Measurements from ENCODE around the gene PAPPA.
A peak's percentile ranks its signal among the peaks of the same experiment; 100 is the strongest.

Gene PAPPA

GRCh38 chr9:116286297-116286696, 132.7 kb downstream of the PAPPA start:
- H3K27me3 ChIP-seq (ENCODE audit: insufficient read depth, low read length), result peaks cover 81% of the 10 kb centered on the region
- no peak overlapping the region for H3K27ac ChIP-seq (ENCODE audit: low read length)
- no peaks in the 10 kb centered on the region for H3K36me3 ChIP-seq (ENCODE audit: insufficient read depth, low read depth, low read length)
- H3K4me3 ChIP-seq (ENCODE audit: low read length), result peak overlapping the region; percentile 55
- no peaks in the 10 kb centered on the region for H3K9me3 ChIP-seq (ENCODE audit: insufficient read depth, low read depth, low read length)
- H3K9ac ChIP-seq (ENCODE audit: low read depth, low read length), result no peak overlapping the region; the same call in 1 of the 2 replicates
- peaks cover 39% of the 10 kb centered on the region for H3K4me1 ChIP-seq (ENCODE audit: insufficient read depth, low read length)

GRCh38 chr9:116287721-116288120, 134.1 kb downstream of the PAPPA start:
- Histone ChIP-seq H3K4me1 (ENCODE audit: insufficient read depth, low read length) (peaks cover 34% of the 10 kb centered on the region), H3K9me3 (ENCODE audit: insufficient read depth, low read depth, low read length) (no peaks in the 10 kb centered on the region), H3K27ac (ENCODE audit: low read length) (no peak overlapping the region), H3K27me3 (ENCODE audit: insufficient read depth, low read length) (peaks cover 71% of the 10 kb centered on the region), H3K4me3 (ENCODE audit: low read length) (no peak overlapping the region), H3K9ac (ENCODE audit: low read depth, low read length) (no peak overlapping the region), H3K36me3 (ENCODE audit: insufficient read depth, low read depth, low read length) (no peaks in the 10 kb centered on the region)

DNA sequence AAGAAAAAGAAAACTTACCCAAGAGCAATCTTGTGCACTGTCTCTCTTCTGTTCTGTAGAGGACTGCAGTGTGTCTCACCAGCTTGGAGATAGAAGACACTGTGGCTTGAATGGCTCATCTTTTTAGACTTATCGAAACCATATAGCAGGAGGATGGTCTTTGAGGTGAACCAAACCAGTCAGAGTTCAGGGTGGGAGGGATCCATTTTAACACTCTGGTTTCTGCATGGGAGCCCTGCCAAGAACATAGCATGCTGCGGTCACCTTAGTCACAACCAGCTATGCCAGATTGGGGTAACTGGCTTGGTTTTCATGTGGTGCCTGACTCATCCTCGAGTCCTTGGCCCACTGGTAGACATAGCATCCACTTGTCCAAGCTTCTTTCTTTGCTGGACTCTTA, 135.1 kb downstream of the PAPPA start:
- Histone ChIP-seq H3K27me3 (ENCODE audit: insufficient read depth, low read length) (peaks cover 63% of the 10 kb centered on the region), H3K9ac (ENCODE audit: low read depth, low read length) (no peak overlapping the region), H3K36me3 (ENCODE audit: insufficient read depth, low read depth, low read length) (no peaks in the 10 kb centered on the region), H3K9me3 (ENCODE audit: insufficient read depth, low read depth, low read length) (no peaks in the 10 kb centered on the region), H3K27ac (ENCODE audit: low read length) (no peak overlapping the region), H3K4me3 (ENCODE audit: low read length) (no peak overlapping the region), H3K4me1 (ENCODE audit: insufficient read depth, low read length) (peaks cover 27% of the 10 kb centered on the region)

- Histone ChIP-seq H3K9ac (ENCODE audit: low read depth, low read length) (no peak overlapping the region), H3K27ac (ENCODE audit: low read length) (no peak overlapping the region), H3K4me3 (ENCODE audit: low read length) (no peak overlapping the region), H3K4me1 (ENCODE audit: insufficient read depth, low read length) (no peaks in the 10 kb centered on the region), H3K9me3 (ENCODE audit: insufficient read depth, low read depth, low read length) (no peaks in the 10 kb centered on the region), H3K36me3 (ENCODE audit: insufficient read depth, low read depth, low read length) (no peaks in the 10 kb centered on the region), H3K27me3 (ENCODE audit: insufficient read depth, low read length) (no peaks in the 10 kb centered on the region; the same call in 1 of the 2 replicates)
Measured at GRCh38 chr9:116297346-116297745, 143.8 kb downstream of the PAPPA start.

GRCh38 chr9:116298249-116298648, 144.7 kb downstream of the PAPPA start:
- Histone ChIP-seq H3K36me3 (ENCODE audit: insufficient read depth, low read depth, low read length) (no peaks in the 10 kb centered on the region), H3K27ac (ENCODE audit: low read length) (no peak overlapping the region), H3K27me3 (ENCODE audit: insufficient read depth, low read length) (no peaks in the 10 kb centered on the region; the same call in 1 of the 2 replicates), H3K4me3 (ENCODE audit: low read length) (no peak overlapping the region), H3K9me3 (ENCODE audit: insufficient read depth, low read depth, low read length) (no peaks in the 10 kb centered on the region), H3K9ac (ENCODE audit: low read depth, low read length) (no peak overlapping the region), H3K4me1 (ENCODE audit: insufficient read depth, low read length) (no peaks in the 10 kb centered on the region)

GRCh38 chr9:116298878-116299391, 145.3 kb downstream of the PAPPA start:
- H3K4me3 ChIP-seq (ENCODE audit: low read length), result no peak overlapping the region
- no peaks in the 10 kb centered on the region for H3K36me3 ChIP-seq (ENCODE audit: insufficient read depth, low read depth, low read length)
- no peak overlapping the region for H3K27ac ChIP-seq (ENCODE audit: low read length)
- H3K4me1 ChIP-seq (ENCODE audit: insufficient read depth, low read length), result peaks cover 6% of the 10 kb centered on the region; the same call in 1 of the 2 replicates
- no peaks in the 10 kb centered on the region; the same call in 1 of the 2 replicates for H3K27me3 ChIP-seq (ENCODE audit: insufficient read depth, low read length)
- H3K9me3 ChIP-seq (ENCODE audit: insufficient read depth, low read depth, low read length), result no peaks in the 10 kb centered on the region
- H3K9ac ChIP-seq (ENCODE audit: low read depth, low read length), result no peak overlapping the region

DNA sequence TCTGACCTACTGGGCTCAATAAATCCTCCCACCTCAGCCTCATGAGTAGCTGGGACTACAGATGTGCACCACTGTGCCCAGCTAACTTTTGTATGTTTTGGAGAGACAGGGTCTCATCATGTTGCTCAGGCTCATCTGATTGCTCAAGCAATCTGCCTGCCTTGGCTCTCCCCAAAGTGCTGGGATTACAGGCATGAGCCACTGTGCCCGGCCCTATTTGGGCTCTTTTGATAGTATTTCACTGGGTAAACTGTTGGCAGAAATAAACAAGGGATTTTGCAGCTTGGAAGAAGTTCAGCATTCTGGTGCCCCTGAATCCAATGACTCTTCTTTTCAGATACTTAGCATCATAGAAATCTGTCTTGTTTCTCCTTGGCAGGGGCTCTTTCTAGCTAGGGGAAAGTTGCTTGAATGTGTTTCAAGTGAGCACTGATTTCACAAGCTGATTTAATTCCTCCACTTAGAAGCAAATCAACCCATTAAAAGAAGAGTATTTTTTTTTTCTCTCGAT, 146.8 kb downstream of the PAPPA start:
- H3K4me3 ChIP-seq (ENCODE audit: low read length), result no peak overlapping the region
- H3K4me1 ChIP-seq (ENCODE audit: insufficient read depth, low read length), result peaks cover 14% of the 10 kb centered on the region; the same call in 1 of the 2 replicates
- H3K9me3 ChIP-seq (ENCODE audit: insufficient read depth, low read depth, low read length), result no peaks in the 10 kb centered on the region
- no peaks in the 10 kb centered on the region; the same call in 1 of the 2 replicates for H3K27me3 ChIP-seq (ENCODE audit: insufficient read depth, low read length)
- H3K9ac ChIP-seq (ENCODE audit: low read depth, low read length), result no peak overlapping the region
- H3K36me3 ChIP-seq (ENCODE audit: insufficient read depth, low read depth, low read length), result no peaks in the 10 kb centered on the region
- no peak overlapping the region for H3K27ac ChIP-seq (ENCODE audit: low read length)

- Histone ChIP-seq H3K27me3 (ENCODE audit: insufficient read depth, low read length) (no peaks in the 10 kb centered on the region; the same call in 1 of the 2 replicates), H3K4me1 (ENCODE audit: insufficient read depth, low read length) (peaks cover 14% of the 10 kb centered on the region; the same call in 1 of the 2 replicates), H3K9me3 (ENCODE audit: insufficient read depth, low read depth, low read length) (no peaks in the 10 kb centered on the region), H3K27ac (ENCODE audit: low read length) (no peak overlapping the region), H3K4me3 (ENCODE audit: low read length) (no peak overlapping the region), H3K36me3 (ENCODE audit: insufficient read depth, low read depth, low read length) (no peaks in the 10 kb centered on the region), H3K9ac (ENCODE audit: low read depth, low read length) (no peak overlapping the region)
Measured at GRCh38 chr9:116303270-116303669, 149.7 kb downstream of the PAPPA start.

DNA sequence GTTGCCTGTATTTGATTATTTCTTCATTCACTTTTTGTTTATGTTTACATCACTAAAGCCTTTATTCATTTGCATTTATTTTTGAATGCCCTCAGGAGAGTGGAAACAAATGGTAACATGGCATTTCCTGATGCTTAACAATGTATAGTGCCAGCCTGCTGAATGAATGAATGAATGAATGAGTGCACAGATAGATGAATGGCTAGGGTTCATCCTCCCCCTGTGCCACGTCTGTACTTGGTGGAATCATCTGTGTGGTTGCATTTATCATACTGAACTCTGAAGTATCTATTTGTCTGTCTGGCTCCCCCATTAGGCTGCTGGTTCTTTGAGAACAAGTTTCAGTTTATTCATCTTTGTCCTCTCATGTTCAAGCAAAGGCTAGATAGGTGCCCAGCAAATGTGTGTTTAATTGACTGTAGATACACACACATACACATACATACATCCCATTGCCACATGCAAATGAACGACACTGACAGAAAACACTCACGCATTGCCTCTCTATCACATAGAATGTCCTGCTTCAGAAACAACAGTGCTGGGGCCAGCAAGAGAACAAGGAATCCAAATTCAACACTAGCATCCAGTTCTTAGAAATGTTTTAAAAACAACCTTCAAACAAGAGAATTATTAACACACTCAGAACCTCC, 150.4 kb downstream of the PAPPA start:
- H3K9ac ChIP-seq (ENCODE audit: low read depth, low read length), result no peak overlapping the region
- no peak overlapping the region for H3K27ac ChIP-seq (ENCODE audit: low read length)
- peaks cover 14% of the 10 kb centered on the region; the same call in 1 of the 2 replicates for H3K4me1 ChIP-seq (ENCODE audit: insufficient read depth, low read length)
- H3K36me3 ChIP-seq (ENCODE audit: insufficient read depth, low read depth, low read length), result no peaks in the 10 kb centered on the region
- no peak overlapping the region for H3K4me3 ChIP-seq (ENCODE audit: low read length)
- no peaks in the 10 kb centered on the region; the same call in 1 of the 2 replicates for H3K27me3 ChIP-seq (ENCODE audit: insufficient read depth, low read length)
- no peaks in the 10 kb centered on the region for H3K9me3 ChIP-seq (ENCODE audit: insufficient read depth, low read depth, low read length)

GRCh38 chr9:116304761-116305160, 151.2 kb downstream of the PAPPA start:
- Histone ChIP-seq H3K4me3 (ENCODE audit: low read length) (no peak overlapping the region), H3K9me3 (ENCODE audit: insufficient read depth, low read depth, low read length) (no peaks in the 10 kb centered on the region), H3K4me1 (ENCODE audit: insufficient read depth, low read length) (peaks cover 14% of the 10 kb centered on the region; the same call in 1 of the 2 replicates), H3K27me3 (ENCODE audit: insufficient read depth, low read length) (no peaks in the 10 kb centered on the region; the same call in 1 of the 2 replicates), H3K36me3 (ENCODE audit: insufficient read depth, low read depth, low read length) (no peaks in the 10 kb centered on the region), H3K9ac (ENCODE audit: low read depth, low read length) (no peak overlapping the region), H3K27ac (ENCODE audit: low read length) (no peak overlapping the region)

DNA sequence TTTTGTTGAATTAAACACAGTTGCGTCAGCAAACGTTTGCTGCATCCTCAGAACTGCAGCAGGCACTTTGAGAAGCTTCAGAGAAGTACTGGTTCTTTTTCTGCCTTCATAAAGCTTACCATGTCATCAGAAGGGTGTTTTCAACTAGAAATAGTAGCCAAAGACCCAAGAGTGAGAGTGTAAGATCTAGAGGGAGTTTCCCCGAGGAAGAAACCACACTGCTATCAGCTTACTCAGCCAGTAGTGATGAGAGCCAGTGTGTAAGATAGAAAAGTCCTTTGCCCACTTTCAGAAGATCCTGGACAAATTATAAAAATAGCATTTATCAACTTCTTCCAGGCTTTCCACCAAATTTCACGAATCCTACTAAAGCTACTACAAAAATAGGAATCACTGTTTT, 154.5 kb downstream of the PAPPA start:
- no peaks in the 10 kb centered on the region for H3K9me3 ChIP-seq (ENCODE audit: insufficient read depth, low read depth, low read length)
- no peak overlapping the region for H3K9ac ChIP-seq (ENCODE audit: low read depth, low read length)
- H3K27ac ChIP-seq (ENCODE audit: low read length), result no peak overlapping the region
- no peaks in the 10 kb centered on the region for H3K36me3 ChIP-seq (ENCODE audit: insufficient read depth, low read depth, low read length)
- no peak overlapping the region for H3K4me3 ChIP-seq (ENCODE audit: low read length)
- H3K4me1 ChIP-seq (ENCODE audit: insufficient read depth, low read length), result peaks cover 14% of the 10 kb centered on the region; the same call in 1 of the 2 replicates
- no peaks in the 10 kb centered on the region for H3K27me3 ChIP-seq (ENCODE audit: insufficient read depth, low read length)
